HG03575 (cell line): ENCODE results near the gene ADPRHL1.
"Not testable (repeated sequence)": the region's sequence is repeated elsewhere in the genome, so short reads cannot be mapped to it uniquely, and the experiment has no call there.

Experiments
- ATAC-seq: cut with Tn5 transposase; IDR thresholded peaks from one replicate; pipeline ENCODE4 v1.9.1; 2021; ENCODE audit not compliant: unreplicated experiment, insufficient number of reproducible peaks, low FRiP score; ENCODE audit errors: extremely low read depth

Gene ADPRHL1

DNA sequence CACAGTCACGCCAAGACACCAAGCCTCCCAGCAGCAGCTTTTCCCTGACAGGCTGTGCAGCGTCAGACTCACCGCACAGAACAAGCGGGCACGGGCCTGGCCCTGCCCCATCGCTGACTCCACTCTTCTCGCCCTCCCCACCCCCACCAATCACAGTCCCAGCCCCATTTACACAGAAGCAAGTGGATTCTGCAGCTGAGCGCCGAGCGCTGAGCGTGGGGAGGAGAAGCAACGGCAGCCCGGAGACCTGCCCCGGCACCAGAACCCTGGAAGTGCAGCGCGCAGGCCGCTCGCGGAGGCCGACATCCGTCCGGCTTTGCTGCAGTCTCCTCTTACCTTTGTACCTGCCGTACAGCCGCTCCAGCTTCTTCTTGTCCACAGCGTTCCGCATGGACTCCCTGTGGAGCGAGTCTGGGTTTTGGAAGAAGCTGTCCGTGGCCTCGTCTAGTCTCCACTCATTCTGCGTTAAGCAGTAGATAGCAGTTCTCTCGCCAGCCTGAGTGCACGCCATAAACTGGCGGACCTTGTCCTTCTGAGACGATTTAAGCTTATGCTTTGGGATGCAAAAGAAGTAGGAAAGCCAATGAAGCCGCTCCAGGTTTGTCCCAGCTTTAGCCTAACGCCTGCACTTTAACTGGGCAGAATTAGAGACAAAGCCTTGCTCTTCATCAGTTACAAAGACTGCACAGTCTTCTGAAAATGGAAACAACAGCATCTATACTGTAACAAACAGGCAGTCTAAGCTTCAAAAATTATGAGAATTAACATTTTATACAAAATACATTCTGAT lies 30.4 kb upstream of the ADPRHL1 start:
- ATAC-seq: no peak

DNA sequence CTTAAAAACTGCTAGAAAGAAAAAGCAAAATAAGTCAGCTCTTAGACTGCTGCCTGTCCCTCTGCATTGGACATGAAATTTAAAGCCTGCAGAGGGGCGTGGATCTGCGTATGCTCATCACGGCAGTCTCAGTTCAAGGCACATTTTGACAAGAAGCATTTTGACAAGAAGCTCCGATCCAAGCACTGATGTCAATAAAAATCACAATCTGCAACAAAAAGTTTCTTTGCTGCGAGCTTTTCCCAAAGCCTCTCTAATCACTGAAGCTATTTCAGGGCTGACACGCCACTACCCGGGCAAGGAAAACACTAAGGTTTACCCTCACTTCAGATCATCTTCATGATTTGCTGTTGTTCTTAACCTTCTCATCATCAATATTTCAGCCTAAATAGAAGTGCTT lies 29.8 kb upstream of the ADPRHL1 start:
- ATAC-seq: no peak

DNA sequence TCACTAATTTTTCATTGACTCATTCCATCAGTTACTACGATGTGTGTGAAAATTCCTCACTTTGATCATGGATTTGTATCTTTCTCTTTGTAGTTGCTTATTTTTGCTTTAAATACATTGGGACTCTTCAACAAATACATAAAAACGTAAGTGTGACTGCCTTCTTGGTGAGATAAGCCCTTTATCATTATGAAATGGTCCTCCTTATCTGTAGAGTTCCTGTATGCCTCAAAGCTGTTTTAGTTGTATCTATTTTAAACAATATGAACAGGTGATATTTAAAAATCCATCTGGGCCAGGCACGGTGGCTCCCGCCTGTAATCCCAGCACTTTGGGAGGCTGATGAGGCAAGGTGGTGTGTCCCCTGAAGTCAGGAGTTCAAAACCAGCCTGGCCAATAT lies 25.9 kb upstream of the ADPRHL1 start:
- no peak for ATAC-seq

DNA sequence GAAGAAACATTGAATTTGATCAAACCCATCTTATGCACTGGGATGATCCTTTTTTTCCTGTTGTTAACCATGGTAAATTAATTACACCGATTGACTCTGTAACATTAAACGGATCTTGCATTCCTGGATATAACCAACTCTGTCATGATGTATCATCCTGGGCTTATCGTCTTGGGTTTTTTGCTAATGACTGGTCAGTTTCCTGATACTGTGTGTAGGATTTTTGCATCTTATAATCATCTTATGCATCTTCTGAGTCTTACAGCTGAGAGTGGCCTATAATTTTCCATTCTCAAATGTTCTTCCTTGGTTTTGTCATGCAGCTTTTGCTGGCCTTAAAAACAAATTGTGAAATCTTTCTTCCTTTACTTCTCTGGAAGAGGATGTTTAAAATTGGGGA lies 24.4 kb upstream of the ADPRHL1 start:
- no peak for ATAC-seq

GRCh38 chr13:113476811-113477210 lies 23.5 kb upstream of the ADPRHL1 start:
- no peak for ATAC-seq

DNA sequence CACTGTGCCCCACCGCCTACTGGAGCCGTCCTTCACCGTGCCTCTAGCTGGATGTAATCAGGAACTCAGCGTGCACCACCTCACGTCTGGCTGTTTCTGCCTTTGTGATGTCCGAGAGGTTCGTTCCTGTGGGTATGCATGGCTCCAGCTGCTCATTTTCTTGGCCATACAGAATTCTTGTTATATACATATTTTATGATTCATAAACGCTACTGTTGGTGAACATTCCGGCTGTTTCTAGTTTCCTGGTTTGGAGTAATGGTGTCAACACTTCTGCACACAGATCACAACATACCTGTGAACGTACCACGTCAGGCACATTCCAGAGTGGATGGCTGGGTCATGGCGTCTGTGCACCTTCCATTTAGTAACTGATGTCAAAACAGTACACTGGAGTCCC lies 22.6 kb upstream of the ADPRHL1 start:
- no peak for ATAC-seq

- ATAC-seq: no peak
Observed at GRCh38 chr13:113475280-113475679, 22.0 kb upstream of the ADPRHL1 start.

GRCh38 chr13:113474179-113474578 lies 20.9 kb upstream of the ADPRHL1 start:
- ATAC-seq: no peak

DNA sequence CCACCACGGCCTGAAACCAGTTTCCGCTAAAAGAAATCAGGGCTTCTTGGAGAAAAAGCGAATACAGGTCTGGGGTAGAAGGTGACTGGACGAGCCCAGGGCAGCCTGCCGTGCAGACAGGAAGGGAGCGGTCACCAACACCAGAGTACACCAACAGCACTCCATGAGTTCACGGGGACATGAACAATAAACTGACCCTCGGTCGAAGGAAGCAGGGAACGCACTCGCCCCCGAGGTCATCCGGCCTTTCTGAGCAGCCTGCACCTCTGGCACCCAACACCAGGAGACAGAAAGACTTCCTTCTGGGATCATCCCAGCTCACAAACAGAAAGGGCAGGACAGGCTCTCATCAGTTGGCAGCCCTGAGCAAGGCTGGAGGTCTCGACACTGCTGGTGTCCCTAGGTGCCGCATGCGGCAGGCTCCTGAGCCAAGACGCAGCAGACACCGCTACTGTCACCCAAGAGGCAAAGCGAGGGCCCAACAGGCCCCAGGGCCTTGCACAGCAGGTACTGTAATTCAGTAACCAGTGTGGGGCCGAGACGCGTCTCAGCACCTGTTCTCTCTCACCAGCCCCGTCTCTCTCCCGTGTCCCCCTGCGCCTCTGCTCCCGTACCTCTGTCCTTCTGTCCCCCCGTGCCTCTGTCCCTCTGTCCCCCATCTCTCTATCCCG lies 19.2 kb upstream of the ADPRHL1 start:
- no peak for ATAC-seq

GRCh38 chr13:113471844-113472243 lies 18.6 kb upstream of the ADPRHL1 start:
- ATAC-seq: no peak

DNA sequence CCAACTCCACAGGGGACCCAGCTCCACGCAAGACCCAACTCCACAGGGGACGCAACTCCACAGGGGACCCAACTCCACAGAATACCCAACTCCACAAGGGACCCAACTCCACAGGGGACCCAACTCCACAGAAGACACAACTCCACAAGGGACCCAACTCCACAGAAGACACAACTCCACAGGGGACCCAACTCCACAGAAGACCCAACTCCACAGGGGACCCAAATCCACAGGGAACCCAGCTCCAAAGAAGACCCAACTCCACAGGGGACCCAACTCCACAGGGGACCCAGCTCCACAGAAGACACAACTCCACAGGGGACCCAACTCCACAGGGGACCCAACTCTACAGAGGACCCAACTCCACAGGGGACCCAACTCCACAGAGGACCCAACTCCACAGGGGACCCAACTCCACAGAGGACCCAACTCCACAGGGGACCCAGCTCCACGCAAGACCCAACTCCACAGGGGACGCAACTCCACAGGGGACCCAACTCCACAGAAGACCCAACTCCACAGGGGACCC lies 17.4 kb upstream of the ADPRHL1 start:
- not testable (repeated sequence) for ATAC-seq

GRCh38 chr13:113470073-113470472 lies 16.8 kb upstream of the ADPRHL1 start:
- no peak for ATAC-seq

- no peak for ATAC-seq
Observed at GRCh38 chr13:113469582-113469981, 16.3 kb upstream of the ADPRHL1 start.

DNA sequence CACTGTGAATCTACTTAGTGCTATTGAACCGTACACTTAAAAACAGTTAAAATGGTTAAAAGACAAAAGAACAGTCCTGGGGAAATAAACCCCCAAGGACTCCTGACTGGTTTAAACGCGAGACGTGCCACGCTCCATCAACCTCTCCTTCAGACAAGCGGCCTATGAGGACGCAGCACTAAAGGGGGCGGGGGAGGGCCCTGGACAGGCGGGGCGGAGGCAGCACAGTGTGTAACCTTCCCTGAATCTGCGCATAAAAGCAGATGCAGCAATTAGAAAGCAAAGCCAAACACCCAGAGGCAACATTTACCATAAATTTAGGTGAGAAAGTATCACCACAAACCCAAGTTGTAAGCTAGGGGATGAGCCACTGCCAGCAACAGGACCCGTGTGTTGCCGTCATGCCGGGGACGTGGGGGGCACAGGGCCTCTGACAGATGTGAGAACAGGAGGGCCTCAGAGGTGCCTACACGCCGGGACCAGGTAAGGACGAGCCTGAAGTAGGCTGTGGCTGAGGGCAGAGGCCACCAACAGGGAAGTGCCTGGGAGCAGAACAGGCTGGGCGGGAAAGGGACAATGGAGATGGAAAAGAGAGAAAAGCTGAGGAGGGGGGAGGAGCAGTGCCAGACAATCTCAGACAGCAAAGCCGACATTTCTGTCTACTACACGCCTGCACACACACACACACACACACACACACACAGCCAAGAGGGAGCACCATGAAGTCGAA lies 15.3 kb upstream of the ADPRHL1 start:
- no peak for ATAC-seq

GRCh38 chr13:113468029-113468428 lies 14.7 kb upstream of the ADPRHL1 start:
- no peak for ATAC-seq

- no peak for ATAC-seq
Observed at GRCh38 chr13:113466383-113466782, 13.1 kb upstream of the ADPRHL1 start.

GRCh38 chr13:113465300-113465699 lies 12.0 kb upstream of the ADPRHL1 start:
- no peak for ATAC-seq

- no peak for ATAC-seq
Observed at GRCh38 chr13:113464476-113464875, 11.2 kb upstream of the ADPRHL1 start.

- no peak for ATAC-seq
Observed at GRCh38 chr13:113461022-113461751, 7.9 kb upstream of the ADPRHL1 start.
